ENCODE measurements around the gene VPS16. TPM values are rescaled to one million over a fixed set of nuclear protein-coding genes. Genes with fewer than 3 reads are reported as not detected.

VPS16 gene
- total RNA-seq, 1 donor = 32.0 TPM

DNA sequence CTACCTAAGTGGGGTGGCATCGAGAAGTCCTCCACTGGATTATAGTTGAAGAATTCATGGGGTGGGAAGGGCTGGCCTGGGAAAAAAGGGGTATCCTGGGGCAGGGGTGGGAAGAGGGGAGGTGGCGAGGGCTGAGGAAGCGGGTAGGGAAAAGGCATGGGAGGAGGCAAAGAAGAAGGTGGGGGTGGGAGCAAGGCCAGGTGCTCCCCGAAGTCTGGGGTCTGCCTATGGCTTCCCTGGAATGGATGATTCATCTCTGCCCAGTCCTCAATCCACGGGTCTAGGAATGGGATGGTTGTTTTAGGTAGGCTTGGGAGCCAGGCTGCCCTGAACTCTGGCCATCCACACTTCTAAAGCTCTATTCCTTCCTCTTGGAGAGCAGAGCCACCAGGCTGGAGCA, 4.5 kb upstream of the VPS16 start:
- no peak for DNase-seq (ENCODE audit: low read depth)
- H3K4me3 ChIP-seq (ENCODE audit: low read depth, low read length) = no peak overlapping the region
- TF ChIP-seq, protein P1, sequence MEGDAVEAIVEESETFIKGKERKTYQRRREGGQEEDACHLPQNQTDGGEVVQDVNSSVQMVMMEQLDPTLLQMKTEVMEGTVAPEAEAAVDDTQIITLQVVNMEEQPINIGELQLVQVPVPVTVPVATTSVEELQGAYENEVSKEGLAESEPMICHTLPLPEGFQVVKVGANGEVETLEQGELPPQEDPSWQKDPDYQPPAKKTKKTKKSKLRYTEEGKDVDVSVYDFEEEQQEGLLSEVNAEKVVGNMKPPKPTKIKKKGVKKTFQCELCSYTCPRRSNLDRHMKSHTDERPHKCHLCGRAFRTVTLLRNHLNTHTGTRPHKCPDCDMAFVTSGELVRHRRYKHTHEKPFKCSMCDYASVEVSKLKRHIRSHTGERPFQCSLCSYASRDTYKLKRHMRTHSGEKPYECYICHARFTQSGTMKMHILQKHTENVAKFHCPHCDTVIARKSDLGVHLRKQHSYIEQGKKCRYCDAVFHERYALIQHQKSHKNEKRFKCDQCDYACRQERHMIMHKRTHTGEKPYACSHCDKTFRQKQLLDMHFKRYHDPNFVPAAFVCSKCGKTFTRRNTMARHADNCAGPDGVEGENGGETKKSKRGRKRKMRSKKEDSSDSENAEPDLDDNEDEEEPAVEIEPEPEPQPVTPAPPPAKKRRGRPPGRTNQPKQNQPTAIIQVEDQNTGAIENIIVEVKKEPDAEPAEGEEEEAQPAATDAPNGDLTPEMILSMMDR (IDR thresholded peaks at IDR 0.05; ENCODE audit: insufficient read depth, low read length) = no peak

DNA sequence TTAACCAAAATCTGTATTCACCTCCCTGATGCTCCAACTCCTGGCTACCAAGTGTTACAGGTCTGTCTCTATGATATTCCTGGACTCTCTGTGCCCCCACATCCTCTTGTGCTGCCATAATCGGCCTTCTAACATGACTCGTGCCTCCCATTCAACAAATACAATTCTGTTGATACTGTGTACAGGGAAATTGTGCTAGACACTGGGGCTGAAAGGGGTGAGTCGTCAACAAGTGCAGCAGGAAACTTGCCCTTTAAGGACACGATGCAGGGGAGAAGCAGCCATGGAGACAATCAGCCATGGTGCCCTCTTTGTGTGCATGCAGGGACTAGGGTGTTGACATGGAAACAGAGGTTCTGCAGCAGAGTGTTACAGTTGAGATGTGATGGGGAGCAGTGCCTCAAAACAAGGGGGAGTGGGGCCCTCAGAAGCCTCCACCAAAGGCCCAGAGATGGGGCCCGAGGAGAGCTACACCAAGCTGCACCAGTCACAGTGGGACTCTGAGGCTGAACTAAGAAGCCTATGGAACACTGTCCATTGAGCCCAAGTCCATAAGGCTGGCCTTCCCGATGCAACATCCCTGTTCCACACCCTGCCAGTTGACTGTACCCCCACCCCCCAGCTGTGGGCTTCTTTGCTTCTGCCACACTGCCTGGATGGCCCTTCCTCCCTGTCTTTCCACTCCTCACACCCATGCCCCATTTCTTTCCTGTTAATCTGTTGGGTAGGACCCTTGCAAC, 3.2 kb upstream of the VPS16 start:
- H3K4me3 ChIP-seq (ENCODE audit: low read depth, low read length) = no peak overlapping the region
- DNase-seq (ENCODE audit: low read depth) = no peak
- TF ChIP-seq, protein P1 (IDR thresholded peaks at IDR 0.05; ENCODE audit: insufficient read depth, low read length) = no peak

DNA sequence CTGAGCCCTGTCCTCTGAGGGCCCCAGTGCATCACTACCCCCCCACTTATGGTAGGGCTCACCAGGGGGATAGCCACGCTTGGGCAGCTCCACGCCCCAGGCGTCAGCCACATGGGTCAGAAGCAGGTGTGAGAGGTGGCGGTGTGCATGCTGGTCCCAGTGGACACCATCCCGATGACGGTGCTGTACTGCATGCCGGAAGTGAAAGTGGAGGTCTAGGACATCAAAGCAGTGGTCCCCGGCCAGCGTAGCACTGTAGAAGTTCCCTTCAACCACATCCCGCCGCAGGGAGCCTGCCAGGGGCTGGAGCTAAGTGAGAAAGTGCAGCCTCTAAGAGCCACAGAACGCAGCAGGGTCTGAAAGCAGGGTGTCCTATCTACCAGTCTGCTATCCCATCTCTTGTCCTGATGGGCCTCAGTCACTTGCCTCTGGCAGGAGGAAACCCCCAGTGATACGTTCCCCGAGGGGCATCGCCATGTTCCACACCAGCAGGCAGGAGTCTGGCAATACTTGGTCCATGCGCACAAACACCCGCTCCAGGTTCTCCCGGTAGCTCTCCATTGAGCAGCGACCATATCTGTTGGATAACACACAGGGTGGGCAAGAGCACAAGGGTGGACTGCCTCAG, 2.3 kb upstream of the VPS16 start:
- no peak overlapping the region for H3K4me3 ChIP-seq (ENCODE audit: low read depth, low read length)
- DNase-seq (ENCODE audit: low read depth) = no peak
- TF ChIP-seq, protein P1 (IDR thresholded peaks at IDR 0.05; ENCODE audit: insufficient read depth, low read length) = no peak

DNA sequence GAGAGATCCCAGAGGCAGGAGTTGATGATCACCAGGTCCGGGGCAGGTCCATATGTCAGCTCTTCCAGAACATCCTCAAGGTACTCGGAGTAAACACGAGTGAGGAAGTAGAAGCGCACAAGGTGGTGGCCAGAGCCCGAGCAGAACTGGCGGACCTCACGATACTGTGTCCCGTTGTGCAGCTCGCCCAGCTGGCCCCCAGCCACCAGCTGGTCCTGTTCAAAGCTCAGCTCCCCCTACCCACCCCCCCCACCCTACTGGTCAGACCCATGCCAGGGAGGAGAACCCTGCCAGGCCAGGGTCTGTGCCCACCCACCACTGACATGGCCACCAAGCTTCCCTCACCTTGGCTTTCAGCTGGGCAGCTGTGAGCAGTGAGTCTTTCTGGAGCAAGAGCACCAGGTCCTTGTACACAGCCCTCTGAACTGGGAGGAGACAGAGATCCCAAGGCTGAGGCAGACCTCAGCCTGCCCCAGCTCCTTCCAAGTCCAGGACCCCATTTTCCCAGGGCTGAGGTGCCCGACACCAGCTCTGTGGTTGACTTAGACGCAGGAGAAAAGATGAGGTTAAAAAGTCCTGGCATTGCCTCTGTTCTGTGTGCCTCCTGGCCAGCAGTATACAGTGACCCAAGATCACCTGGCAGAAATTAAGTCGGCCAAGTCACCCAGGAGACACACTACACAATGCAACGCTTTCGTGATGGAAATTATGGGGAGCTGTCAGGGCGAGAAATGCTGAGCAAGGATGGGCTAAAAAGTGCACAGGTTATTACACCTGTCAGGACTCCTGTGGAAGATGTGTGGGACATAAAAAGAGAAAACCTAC, 1.5 kb upstream of the VPS16 start:
- DNase-seq (ENCODE audit: low read depth) = no peak
- H3K4me3 ChIP-seq (ENCODE audit: low read depth, low read length) = no peak overlapping the region
- TF ChIP-seq, protein P1 (IDR thresholded peaks at IDR 0.05; ENCODE audit: insufficient read depth, low read length) = no peak

DNA sequence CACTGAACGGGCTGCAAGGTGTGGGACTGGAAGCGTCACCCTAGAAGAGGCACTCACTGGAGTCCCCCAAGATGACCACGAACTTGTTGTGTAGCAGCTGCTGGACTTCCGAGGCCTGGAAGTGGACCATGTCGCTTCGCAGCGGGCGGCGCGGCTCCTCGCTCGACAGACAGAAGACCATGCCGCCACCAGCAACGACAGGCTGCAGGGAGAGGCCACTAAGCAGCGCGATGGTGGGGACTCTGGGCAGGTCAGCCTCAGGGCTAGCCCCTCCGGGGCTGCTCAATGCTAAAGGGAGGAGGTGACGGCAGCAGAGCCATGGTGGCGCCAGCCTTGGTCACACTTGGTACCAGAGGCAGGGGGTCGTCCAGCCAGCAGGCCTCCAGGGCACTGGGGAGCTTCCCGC, 810 bp upstream of the VPS16 start:
- TF ChIP-seq, protein P1 (IDR thresholded peaks at IDR 0.05; ENCODE audit: insufficient read depth, low read length) = no peak
- peak overlapping the region; percentile 88 for H3K4me3 ChIP-seq (ENCODE audit: low read depth, low read length)
- DNase-seq (ENCODE audit: low read depth) = no peak

DNA sequence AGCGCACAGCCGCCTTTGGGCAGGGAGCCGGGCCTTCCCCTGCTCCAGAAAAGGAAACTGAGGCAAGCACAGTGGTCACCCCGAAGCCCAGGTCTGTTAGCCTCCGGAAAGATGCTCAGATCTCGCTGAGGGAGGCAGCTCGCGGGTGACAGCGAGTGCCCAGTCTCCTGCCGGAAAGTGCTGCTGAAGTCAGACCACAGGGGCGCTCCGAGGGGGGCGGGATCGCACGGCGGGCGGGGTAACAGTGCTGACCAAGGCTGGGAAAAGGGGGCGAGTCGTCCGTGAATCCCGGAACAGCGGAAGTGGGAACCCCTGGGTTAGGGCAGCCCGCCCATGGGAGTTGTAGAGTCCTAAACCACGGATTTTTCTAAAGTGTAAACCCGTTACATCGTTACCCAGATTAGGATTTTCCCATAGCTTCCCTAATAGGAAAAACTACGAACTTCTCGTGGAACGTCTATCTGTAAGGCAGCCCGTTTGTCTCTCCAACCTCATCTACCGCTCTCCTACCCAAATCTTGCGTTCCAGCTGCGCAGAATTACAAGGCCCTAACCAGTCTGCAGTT, 504 bp downstream of the VPS16 start:
- DNase-seq (ENCODE audit: low read depth) = peak; percentile 66
- TF ChIP-seq, protein P1 (IDR thresholded peaks at IDR 0.05; ENCODE audit: insufficient read depth, low read length) = no peak
- peak overlapping the region; percentile 88 for H3K4me3 ChIP-seq (ENCODE audit: low read depth, low read length)
